Esophagus muscularis mucosa (tissue), 4 donors: ENCODE data around the gene LRRC7. TPM values are rescaled to one million over a fixed set of nuclear protein-coding genes. Genes with fewer than 3 reads are reported as not detected.

Experiments
- DNase-seq: peaks from one replicate; pipeline ENCODE4 v3.0.0-alpha.2; 2017; ENCODE audit errors: extremely low spot score
- H3K27ac ChIP-seq, 4 donors: fragments of 200-600 bp; sonication (generic); replicated peaks in 1 of 4; 1 replicate in 3 of 4; 2 replicates in 1 of 4; pipeline ENCODE4 v1.5.1; 2016 to 2019; ENCODE audit warnings: mild to moderate bottlenecking in 1 of 4
- H3K27me3 ChIP-seq, 4 donors: fragments of 200-600 bp; sonication (generic); one replicate each; pipeline versions ENCODE4 v1.5.1 to v1.6.0; 2016 to 2019
- H3K36me3 ChIP-seq, 4 donors: fragments of 200-600 bp; sonication (generic); one replicate each; pipeline ENCODE4 v1.5.1; 2016 to 2019
- H3K4me1 ChIP-seq, 4 donors: fragments of 200-600 bp; sonication (generic); one replicate each; pipeline ENCODE4 v1.5.1; 2016 to 2019
- H3K4me3 ChIP-seq, 4 donors: fragments of 200-600 bp; sonication (generic); 1 replicate in 2 of 4; 2 replicates in 2 of 4; pipeline ENCODE4 v1.5.1; 2016 to 2019; ENCODE audit warnings: mild to moderate bottlenecking in 4 of 4, moderate library complexity in 1 of 4
- H3K9me3 ChIP-seq, 4 donors: fragments of 200-600 bp; sonication (generic); 1 replicate in 3 of 4; 2 replicates in 1 of 4; pipeline ENCODE4 v1.5.1; 2016 to 2019
- EP300 ChIP-seq: sonication (generic); formaldehyde crosslinking; IDR thresholded peaks from one replicate; pipeline ENCODE4 v1.6.1; 2017; ENCODE audit warnings: antibody characterized with exemption
- POLR2A ChIP-seq: fragments of 450-650 bp; IDR thresholded peaks from one replicate; pipeline ENCODE4 v1.6.1; 2017; ENCODE audit warnings: antibody characterized with exemption, moderate library complexity, mild to moderate bottlenecking, low read depth
- POLR2AphosphoS5 ChIP-seq, 2 donors: sonication (generic); formaldehyde crosslinking; IDR thresholded peaks; one replicate each; pipeline ENCODE4 v1.6.1; 2017; ENCODE audit warnings: antibody characterized with exemption in 2 of 2
- WGBS: methylation state at CpG from one replicate; pipeline ENCODE4 v1.1.5; 2018; 5-methylcytosine and 5-hydroxymethylcytosine counted together
- intact Hi-C: fragments of 100-400 bp; cut with DNase I; formaldehyde crosslinking; loops from one replicate; pipeline ENCODE4 v1.15.1; 2023
- total RNA-seq, 4 donors: library from RNA; depleted of rRNA; stranded (reverse); fragments of >200 nt; gene quantifications; one replicate each; pipeline versions ENCODE4 v1.1.0 to v1.2.1, GENCODE V29; 2016
- TF ChIP-seq, protein P1 (sequence below), 3 experiments: fragments of 200-600 bp in 2 of 3; fragments of 450-650 bp in 1 of 3; sonication (generic) in 2 of 3; IDR thresholded peaks; one replicate each; pipeline ENCODE4 v1.5.1; 2017 to 2019; ENCODE audit warnings: antibody characterized with exemption in 3 of 3, mild to moderate bottlenecking in 2 of 3, moderate library complexity in 1 of 3

LRRC7 gene
- total RNA-seq, 4 donors from 2014 or later, result 0.26 to 2.5 (median 0.42) TPM

DNA sequence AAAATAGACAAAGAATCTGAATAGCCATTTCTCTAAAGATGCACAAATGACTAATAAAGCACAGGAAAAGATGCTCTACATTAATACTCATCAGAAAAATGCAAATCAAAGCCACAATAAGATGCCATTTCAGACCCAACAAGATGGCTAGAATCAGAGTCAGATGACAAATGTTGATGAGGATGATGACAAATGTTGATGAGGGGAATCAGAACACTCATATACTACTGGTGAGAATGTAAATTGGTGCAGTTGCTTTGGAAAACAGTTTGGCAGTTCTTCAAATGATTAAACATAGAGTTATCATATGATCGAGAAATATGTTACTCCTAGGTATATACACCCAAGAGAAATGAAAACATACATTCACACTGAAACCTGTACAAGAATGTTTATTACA lies 603.8 kb downstream of the LRRC7 start:
- H3K27me3 ChIP-seq, result no peaks in the 10 kb centered on the region
- no peak for DNase-seq
- TF ChIP-seq POLR2A (no peak), POLR2AphosphoS5 (IDR thresholded peaks at IDR 0.05) (no peak), EP300 (no peak)
- TF ChIP-seq, protein P1, sequence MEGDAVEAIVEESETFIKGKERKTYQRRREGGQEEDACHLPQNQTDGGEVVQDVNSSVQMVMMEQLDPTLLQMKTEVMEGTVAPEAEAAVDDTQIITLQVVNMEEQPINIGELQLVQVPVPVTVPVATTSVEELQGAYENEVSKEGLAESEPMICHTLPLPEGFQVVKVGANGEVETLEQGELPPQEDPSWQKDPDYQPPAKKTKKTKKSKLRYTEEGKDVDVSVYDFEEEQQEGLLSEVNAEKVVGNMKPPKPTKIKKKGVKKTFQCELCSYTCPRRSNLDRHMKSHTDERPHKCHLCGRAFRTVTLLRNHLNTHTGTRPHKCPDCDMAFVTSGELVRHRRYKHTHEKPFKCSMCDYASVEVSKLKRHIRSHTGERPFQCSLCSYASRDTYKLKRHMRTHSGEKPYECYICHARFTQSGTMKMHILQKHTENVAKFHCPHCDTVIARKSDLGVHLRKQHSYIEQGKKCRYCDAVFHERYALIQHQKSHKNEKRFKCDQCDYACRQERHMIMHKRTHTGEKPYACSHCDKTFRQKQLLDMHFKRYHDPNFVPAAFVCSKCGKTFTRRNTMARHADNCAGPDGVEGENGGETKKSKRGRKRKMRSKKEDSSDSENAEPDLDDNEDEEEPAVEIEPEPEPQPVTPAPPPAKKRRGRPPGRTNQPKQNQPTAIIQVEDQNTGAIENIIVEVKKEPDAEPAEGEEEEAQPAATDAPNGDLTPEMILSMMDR (IDR thresholded peaks at IDR 0.05), result no peak
- H3K9me3 ChIP-seq, result no peaks in the 10 kb centered on the region
- WGBS, result 89% methylated on average over 1 of the region's 1 CpG
- H3K27ac ChIP-seq, result no peak overlapping the region
- H3K4me3 ChIP-seq, result no peak overlapping the region
- intact Hi-C loops, result no loop called here
- H3K4me1 ChIP-seq, result no peaks in the 10 kb centered on the region
- H3K36me3 ChIP-seq, result peaks cover 0 to 36% (median 13%) of the 10 kb centered on the region in 4 donors
